Prostate gland (tissue), 2 donors: ENCODE results near the gene COPS7A.
"Not testable (repeated sequence)": the region's sequence is repeated elsewhere in the genome, so short reads cannot be mapped to it uniquely, and the experiment has no call there.

ENCODE experiments used
- POLR2A ChIP-seq: fragments of 450-650 bp; IDR thresholded peaks from one replicate; pipeline ENCODE4 v1.6.1; 2016; ENCODE audit warnings: antibody characterized with exemption, mild to moderate bottlenecking
- POLR2AphosphoS5 ChIP-seq: sonication (generic); formaldehyde crosslinking; IDR thresholded peaks from one replicate; pipeline ENCODE4 v1.6.1; 2017; ENCODE audit warnings: antibody characterized with exemption
- TF ChIP-seq, protein P1 (sequence below), 4 experiments: fragments of 200-600 bp in 2 of 4; fragments of 450-650 bp in 2 of 4; sonication (generic) in 2 of 4; IDR thresholded peaks; 1 replicate in 3 of 4; 2 replicates in 1 of 4; pipeline ENCODE4 v1.5.1; 2016 to 2019; ENCODE audit warnings: antibody characterized with exemption in 4 of 4, mild to moderate bottlenecking in 2 of 4, moderate library complexity in 2 of 4

DNA sequence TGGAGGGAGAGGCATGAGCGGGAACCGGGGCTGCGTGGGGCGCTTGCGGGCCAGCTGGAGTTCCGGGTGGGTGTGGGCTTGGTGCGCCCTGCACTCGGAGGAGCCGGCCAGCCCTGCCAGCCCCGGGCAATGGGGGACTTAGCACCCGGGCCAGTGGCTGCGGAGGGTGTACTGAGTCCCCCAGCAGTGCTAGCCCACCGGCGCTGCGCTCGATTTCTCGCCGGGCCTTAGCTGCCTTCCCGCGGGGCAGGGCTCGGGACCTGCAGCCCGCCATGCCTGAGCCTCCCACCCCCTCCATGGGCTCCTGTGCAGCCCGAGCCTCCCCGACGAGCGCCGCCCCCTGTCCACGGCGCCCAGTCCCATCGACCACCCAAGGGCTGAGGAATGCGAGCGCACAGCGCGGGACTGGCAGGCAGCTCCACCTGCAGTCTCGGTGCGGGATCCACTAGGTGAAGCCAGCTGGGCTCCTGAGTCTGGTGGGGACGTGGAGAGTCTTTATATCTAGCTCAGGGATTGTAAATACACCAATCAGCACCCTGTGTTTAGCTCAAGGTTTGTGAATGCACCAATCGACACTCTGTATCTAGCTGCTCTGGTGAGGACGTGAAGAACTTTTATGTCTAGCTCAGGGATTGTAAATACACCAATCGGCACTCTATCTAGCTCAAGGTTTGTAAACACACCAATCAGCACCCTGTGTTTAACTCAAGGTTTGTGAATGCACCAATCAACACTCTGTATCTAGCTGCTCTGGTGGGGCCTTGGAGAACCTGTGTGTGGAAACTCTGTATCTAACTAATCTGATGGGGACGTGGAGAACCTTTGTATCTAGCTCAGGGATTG is 7.6 kb upstream of the COPS7A start:
- TF ChIP-seq, protein P1, sequence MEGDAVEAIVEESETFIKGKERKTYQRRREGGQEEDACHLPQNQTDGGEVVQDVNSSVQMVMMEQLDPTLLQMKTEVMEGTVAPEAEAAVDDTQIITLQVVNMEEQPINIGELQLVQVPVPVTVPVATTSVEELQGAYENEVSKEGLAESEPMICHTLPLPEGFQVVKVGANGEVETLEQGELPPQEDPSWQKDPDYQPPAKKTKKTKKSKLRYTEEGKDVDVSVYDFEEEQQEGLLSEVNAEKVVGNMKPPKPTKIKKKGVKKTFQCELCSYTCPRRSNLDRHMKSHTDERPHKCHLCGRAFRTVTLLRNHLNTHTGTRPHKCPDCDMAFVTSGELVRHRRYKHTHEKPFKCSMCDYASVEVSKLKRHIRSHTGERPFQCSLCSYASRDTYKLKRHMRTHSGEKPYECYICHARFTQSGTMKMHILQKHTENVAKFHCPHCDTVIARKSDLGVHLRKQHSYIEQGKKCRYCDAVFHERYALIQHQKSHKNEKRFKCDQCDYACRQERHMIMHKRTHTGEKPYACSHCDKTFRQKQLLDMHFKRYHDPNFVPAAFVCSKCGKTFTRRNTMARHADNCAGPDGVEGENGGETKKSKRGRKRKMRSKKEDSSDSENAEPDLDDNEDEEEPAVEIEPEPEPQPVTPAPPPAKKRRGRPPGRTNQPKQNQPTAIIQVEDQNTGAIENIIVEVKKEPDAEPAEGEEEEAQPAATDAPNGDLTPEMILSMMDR (IDR thresholded peaks at IDR 0.05) = not testable (repeated sequence)
- TF ChIP-seq POLR2AphosphoS5, POLR2A: not testable (repeated sequence)
